Mucosa of rectum (tissue), 2 donors: ENCODE results near the gene MOCS2.
A peak's percentile ranks its signal among the peaks of the same experiment; 100 is the strongest.
"Not testable (repeated sequence)": the region's sequence is repeated elsewhere in the genome, so short reads cannot be mapped to it uniquely, and the experiment has no call there.

Experiments used
- H3K27ac ChIP-seq, 2 donors: one replicate each; pipeline ENCODE4 v1.7.0; 2013; ENCODE audit warnings: inconsistent platforms in 2 of 2, low read depth in 2 of 2, low read length in 2 of 2
- H3K27me3 ChIP-seq, 2 donors: one replicate each; pipeline ENCODE4 v1.7.0; 2013; ENCODE audit warnings: low read length in 2 of 2; ENCODE audit not compliant: control insufficient read depth in 2 of 2, insufficient read depth in 2 of 2
- H3K36me3 ChIP-seq, 2 donors: one replicate each; pipeline ENCODE4 v1.7.0; 2013; ENCODE audit warnings: low read length in 2 of 2; ENCODE audit not compliant: control insufficient read depth in 2 of 2, insufficient read depth in 2 of 2
- H3K4me1 ChIP-seq, 2 donors: one replicate each; pipeline ENCODE4 v1.7.0; 2013; ENCODE audit warnings: low read length in 2 of 2, mild to moderate bottlenecking in 1 of 2; ENCODE audit not compliant: control insufficient read depth in 2 of 2, insufficient read depth in 2 of 2
- H3K4me3 ChIP-seq, 2 donors: one replicate each; pipeline ENCODE4 v1.7.0; 2013; ENCODE audit warnings: low read length in 2 of 2
- H3K9ac ChIP-seq, 2 donors: one replicate each; pipeline ENCODE4 v1.7.0; 2013; ENCODE audit warnings: low read length in 2 of 2, low read depth in 1 of 2, mild to moderate bottlenecking in 1 of 2
- H3K9me3 ChIP-seq, 2 donors: one replicate each; pipeline ENCODE4 v1.7.0; 2013; ENCODE audit warnings: low read length in 2 of 2; ENCODE audit not compliant: control insufficient read depth in 2 of 2
- donor health status: healthy.
- donor health status: Normal muscosa, but diverticular disease.

The MOCS2 gene

GRCh38 chr5:53116597-53116996, 7.0 kb upstream of the MOCS2 start:
- H3K27me3 ChIP-seq: no peaks in the 10 kb centered on the region
- H3K9ac ChIP-seq: no peak overlapping the region
- no peaks in the 10 kb centered on the region for H3K4me1 ChIP-seq
- no peaks in the 10 kb centered on the region for H3K36me3 ChIP-seq
- H3K27ac ChIP-seq: no peak overlapping the region
- no peak overlapping the region for H3K4me3 ChIP-seq
- no peaks in the 10 kb centered on the region for H3K9me3 ChIP-seq

DNA sequence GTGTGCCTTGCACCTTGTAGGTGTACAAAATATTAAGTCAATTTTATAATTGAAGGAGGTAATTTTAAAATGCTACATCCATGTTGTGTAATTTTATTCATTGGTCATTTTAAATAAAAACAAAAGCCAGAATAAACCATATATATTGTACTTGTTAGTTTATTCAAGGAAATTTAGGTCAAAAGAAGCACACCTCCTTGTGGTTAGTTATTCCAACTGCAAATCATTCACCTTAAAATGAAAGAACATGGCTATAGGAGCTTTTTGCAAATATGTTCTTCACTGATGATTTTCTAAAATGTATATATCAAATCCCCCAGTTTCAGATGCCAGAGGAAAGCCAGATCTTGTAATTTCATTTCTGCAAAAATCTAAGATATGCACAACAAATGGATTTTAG, 5.4 kb upstream of the MOCS2 start:
- Histone ChIP-seq H3K36me3 (no peaks in the 10 kb centered on the region), H3K27me3 (no peaks in the 10 kb centered on the region), H3K27ac (no peak overlapping the region), H3K4me3 (no peak overlapping the region), H3K9me3 (no peaks in the 10 kb centered on the region), H3K9ac (no peak overlapping the region), H3K4me1 (peaks cover 0 to 3% of the 10 kb centered on the region in 2 donors)

GRCh38 chr5:53113947-53114346, 4.4 kb upstream of the MOCS2 start:
- H3K9me3 ChIP-seq: no peaks in the 10 kb centered on the region
- no peak overlapping the region for H3K4me3 ChIP-seq
- no peaks in the 10 kb centered on the region for H3K27me3 ChIP-seq
- peaks cover 4% of the 10 kb centered on the region in 2 donors for H3K4me1 ChIP-seq
- no peak overlapping the region for H3K27ac ChIP-seq
- H3K9ac ChIP-seq: no peak overlapping the region
- H3K36me3 ChIP-seq: no peaks in the 10 kb centered on the region

DNA sequence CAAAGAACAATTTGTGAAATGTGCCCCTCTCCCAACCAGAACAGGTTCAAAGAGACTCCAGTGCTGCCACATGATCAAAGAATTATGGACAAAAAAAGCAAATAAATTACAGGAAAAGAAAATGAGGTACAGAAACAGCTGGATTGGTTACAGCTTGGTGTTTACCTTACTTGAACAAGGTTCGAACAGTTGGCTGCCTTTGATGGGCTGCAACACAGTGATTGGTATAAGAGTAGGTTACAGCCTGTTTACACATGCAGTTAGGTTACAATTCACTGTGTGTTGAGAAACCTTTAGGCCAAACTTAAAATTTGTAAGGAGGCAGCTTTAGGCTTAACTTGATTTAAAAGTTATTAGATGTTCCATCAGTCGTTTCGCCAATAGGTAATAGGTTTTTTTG, 3.4 kb upstream of the MOCS2 start:
- H3K4me1 ChIP-seq: peaks cover 7 to 9% of the 10 kb centered on the region in 2 donors
- H3K36me3 ChIP-seq: no peaks in the 10 kb centered on the region
- no peak overlapping the region for H3K9ac ChIP-seq
- no peaks in the 10 kb centered on the region for H3K9me3 ChIP-seq
- H3K27ac ChIP-seq: no peak overlapping the region
- no peak overlapping the region for H3K4me3 ChIP-seq
- no peaks in the 10 kb centered on the region for H3K27me3 ChIP-seq

GRCh38 chr5:53112307-53112706, 2.8 kb upstream of the MOCS2 start:
- H3K4me3 ChIP-seq, H3K27ac ChIP-seq, H3K9ac ChIP-seq, H3K36me3 ChIP-seq, H3K9me3 ChIP-seq, H3K4me1 ChIP-seq, H3K27me3 ChIP-seq: not testable (repeated sequence)

- no peak overlapping the region for H3K4me3 ChIP-seq
- H3K9me3 ChIP-seq: no peaks in the 10 kb centered on the region
These were observed 1.6 kb upstream of the MOCS2 start for GRCh38 chr5:53111139-53111538.

DNA sequence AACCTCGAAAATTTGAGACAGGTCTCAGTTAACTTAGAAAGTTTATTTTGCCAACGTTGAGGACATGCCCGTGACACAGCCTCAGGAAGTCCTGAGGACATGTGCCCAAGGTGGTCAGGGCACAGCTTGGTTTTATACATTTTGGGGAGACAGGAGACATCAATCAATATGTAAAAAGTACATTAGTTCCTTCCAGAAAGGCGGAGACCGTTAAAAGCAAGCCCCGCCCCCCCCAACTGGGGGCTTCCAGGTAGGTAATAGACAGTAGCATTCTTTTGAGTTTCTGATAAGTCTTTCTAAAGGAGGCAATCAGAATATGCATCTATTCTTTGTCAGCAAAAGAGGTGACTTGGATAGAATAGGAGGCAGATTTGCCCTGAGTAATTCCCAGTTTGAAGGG, 599 bp upstream of the MOCS2 start:
- Histone ChIP-seq H3K9ac (peak overlapping the region; percentile 74 to 95), H3K27ac (peak overlapping the region; percentile 53 to 77), H3K4me3 (peak overlapping the region; percentile 75 to 99), H3K27me3 (no peaks in the 10 kb centered on the region), H3K4me1 (peaks cover 7 to 9% of the 10 kb centered on the region in 2 donors), H3K36me3 (no peaks in the 10 kb centered on the region), H3K9me3 (no peaks in the 10 kb centered on the region)

More at GRCh38 chr5:53111139-53111538, 1.6 kb upstream of the MOCS2 start:
- H3K4me1 ChIP-seq: peaks cover 7 to 9% of the 10 kb centered on the region in 2 donors
- no peaks in the 10 kb centered on the region for H3K27me3 ChIP-seq
- H3K36me3 ChIP-seq: no peaks in the 10 kb centered on the region
- H3K9ac ChIP-seq: no peak overlapping the region
- H3K27ac ChIP-seq: no peak overlapping the region

DNA sequence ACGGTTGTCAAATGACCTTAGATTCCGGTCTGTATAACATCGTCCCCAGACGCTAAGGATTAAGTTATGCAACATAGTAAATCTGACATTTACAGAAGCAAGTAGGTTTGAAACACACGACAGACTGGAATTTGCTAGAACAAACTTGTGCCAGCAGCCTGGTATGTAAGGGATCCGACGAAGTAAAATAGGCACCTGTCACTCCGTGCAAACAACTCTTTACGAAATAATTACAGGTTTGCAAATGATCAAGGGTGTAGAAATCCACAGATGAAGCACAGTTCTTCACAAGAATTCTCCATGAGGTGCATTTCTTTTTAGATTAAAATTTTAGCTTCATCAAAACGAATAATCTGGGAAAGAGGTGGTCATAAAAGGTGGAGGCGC, 508 bp downstream of the MOCS2 start:
- H3K27me3 ChIP-seq: no peaks in the 10 kb centered on the region
- no peaks in the 10 kb centered on the region for H3K9me3 ChIP-seq
- H3K4me1 ChIP-seq: peaks cover 7 to 9% of the 10 kb centered on the region in 2 donors
- peak overlapping the region; percentile 29 to 74 for H3K9ac ChIP-seq
- H3K27ac ChIP-seq: peak overlapping the region; percentile 52 to 53
- peak overlapping the region; percentile 75 to 99 for H3K4me3 ChIP-seq
- H3K36me3 ChIP-seq: peaks cover 0 to 2% of the 10 kb centered on the region in 2 donors

DNA sequence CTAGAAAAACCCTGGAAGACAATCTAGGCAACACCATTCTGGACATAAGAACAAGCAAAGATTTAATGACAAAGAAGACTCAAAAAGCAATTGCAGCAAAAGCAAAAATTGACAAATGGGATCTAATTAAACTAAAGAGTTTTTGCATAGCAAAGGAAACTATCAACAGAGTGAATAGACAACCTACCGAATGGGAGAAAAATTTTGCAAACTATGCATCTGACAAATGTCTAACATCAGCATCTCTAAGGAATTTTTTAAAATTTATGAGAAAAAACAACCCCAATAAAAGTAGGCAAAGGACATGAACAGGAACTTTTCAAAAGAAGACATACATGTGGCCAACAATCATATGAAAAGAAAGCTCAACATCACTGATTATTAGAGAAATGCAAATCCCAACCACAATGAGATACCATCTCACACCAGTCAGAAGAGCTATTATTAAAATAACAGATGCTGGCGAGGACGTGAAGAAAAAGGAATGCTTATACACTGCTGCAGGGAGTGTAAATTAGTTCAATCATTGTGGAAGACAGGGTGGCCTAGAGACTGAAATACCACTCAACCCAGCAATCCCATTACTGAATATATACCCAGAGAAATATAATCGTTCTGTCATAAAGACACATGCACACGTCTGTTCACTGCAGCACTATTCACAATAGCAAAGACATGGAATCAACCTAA, 3.8 kb downstream of the MOCS2 start:
- H3K27me3 ChIP-seq: no peaks in the 10 kb centered on the region
- H3K9me3 ChIP-seq: no peaks in the 10 kb centered on the region
- no peak overlapping the region for H3K4me3 ChIP-seq
- no peak overlapping the region for H3K9ac ChIP-seq
- peaks cover 7 to 9% of the 10 kb centered on the region in 2 donors for H3K4me1 ChIP-seq
- no peak overlapping the region for H3K27ac ChIP-seq
- peaks cover 9 to 12% of the 10 kb centered on the region in 2 donors for H3K36me3 ChIP-seq

- no peak overlapping the region for H3K27ac ChIP-seq
- no peak overlapping the region for H3K4me3 ChIP-seq
- H3K4me1 ChIP-seq: no peaks in the 10 kb centered on the region
- no peaks in the 10 kb centered on the region for H3K27me3 ChIP-seq
- H3K9ac ChIP-seq: no peak overlapping the region
- no peaks in the 10 kb centered on the region for H3K9me3 ChIP-seq
- peaks cover 25 to 38% of the 10 kb centered on the region in 2 donors for H3K36me3 ChIP-seq
These were observed 9.0 kb downstream of the MOCS2 start for GRCh38 chr5:53100606-53101005.
